HG02943 (cell line): ENCODE data around the gene GADD45G.

ENCODE experiments used
- ATAC-seq: cut with Tn5 transposase; IDR thresholded peaks from one replicate; pipeline ENCODE4 v1.9.1; 2021; ENCODE audit warnings: mild to moderate bottlenecking, low read depth, moderate library complexity; ENCODE audit not compliant: unreplicated experiment

GADD45G gene

DNA sequence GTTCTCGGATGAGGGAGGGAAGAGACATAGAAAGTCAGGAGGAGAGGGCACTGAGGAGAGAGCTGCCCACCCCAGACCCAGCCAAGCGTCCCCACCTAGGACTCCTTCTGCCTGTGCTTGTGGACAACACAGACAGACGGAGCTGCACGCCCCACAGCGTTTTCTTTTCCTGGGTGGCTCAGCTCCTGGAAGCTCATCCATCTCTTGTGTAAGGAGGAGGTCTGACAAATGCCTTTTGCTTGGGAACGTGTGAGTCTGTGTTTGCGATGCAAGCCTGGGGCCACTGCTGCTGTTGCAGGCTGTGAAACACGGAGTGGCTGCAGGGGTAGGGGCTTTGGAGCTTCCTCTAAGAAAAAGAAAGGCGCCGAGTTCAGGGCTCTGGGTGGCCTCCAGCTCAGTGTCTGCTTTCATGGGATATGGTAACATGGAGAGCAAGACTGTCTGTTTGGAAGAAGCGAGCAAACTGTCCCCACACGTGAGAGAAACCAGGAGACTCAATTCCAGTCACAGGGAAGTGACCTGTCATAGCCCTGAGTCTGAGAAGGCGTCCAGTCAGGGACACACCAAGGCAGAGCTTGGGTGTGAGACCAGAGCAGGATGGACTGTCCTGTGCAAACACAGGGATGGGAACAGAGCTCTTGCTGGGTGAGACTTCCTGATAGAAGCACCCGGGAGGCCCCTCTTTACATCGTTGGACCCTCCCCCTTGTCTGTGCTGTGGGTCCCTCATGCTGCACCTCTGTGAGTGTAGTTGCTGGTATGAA is 42.7 kb downstream of the GADD45G start:
- no peak for ATAC-seq

DNA sequence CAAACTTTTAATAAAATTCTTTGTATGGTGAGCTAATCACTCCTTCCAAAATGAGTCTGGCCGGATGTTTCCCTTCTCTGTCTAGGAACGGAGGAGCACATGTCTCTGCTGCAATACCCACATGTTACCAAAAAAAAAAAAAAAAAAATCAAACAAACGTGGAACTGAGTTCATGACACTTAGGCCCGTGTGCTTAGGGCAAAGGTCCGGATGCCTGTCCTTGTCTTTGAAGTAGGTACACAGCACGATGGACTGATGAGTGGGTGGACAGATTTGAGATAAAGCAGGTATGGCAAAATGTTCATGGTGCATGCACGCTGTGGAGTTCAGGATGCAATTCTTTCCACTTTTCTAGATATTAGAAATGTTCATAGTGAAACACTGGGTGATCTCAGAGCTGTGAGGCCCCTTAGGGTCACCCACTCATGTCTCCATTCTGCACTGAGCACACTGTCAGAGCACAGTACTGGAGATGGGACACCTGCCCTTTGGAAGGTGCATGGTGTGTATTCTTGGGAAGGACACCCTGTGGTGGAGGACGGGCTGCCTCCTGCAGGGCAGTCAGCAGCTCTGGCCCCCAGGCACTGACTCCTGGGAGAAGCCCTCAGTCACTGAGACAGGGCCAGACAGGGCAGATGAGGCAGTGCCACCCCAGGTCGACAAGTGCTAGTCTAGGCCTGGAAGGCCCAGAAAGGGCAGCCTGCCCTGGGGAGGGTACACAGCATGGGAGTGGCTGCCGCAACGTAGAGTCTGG is 43.6 kb downstream of the GADD45G start:
- no peak for ATAC-seq

DNA sequence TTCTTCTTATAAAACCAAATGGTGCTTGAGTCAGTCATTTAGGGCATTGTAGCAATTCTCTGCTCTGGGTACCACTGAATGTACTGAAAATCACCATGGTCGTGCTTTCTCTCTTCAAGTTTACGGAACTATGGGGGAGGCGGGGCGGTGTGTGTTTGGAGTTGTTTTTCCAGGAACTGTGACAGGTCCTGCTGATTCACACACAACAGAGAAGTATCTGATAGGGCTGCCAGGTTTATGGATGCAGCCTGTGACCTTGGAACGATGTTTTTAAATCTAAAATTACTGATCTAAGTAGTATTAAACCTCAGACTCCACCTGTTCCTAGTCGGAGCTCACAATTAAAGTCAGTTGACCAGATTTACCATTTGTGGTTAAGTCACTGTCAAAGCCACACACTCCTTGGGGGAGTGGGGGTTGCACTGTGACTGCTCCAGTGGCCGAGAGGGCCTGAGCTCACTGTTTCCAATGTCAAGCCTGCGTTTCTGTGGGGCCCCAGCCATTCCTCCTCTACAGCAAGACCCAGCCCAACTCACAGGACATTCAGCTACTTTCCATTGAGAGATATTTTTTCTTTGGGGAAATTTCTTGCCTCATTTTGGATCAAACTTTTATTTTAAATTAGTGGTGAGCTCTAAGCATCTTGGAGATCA is 44.4 kb downstream of the GADD45G start:
- ATAC-seq, result no peak

DNA sequence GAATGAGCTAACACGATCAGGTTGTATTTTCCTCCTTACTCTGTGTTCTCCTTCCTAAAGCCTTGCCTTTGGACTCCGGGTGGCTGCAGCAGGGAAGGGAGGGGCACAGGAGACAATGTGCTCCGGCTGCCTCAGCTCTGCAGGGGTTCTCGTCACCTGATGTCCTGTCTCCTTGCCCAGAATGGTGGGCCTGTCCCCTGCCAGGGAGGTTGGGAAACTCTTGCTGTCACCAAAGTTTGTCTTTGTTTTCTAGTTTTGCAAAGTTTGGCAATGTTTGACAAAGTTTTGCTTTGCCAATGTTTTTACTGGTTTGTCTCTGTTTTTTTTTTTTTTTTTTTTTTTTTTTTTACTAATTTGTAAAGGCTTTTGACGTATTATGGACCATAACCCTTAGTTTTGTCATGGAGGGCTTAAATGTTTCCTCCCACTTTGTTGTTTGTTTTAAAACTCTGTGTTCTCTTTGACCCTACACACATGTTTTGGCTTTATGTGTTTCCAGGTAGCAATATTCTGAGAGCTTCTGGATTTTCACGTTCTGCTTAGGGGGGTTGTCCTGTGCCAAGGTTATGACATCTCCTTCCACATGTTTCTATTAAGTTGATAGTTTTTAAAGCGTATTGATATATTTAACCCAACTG is 49.3 kb downstream of the GADD45G start:
- no peak for ATAC-seq

DNA sequence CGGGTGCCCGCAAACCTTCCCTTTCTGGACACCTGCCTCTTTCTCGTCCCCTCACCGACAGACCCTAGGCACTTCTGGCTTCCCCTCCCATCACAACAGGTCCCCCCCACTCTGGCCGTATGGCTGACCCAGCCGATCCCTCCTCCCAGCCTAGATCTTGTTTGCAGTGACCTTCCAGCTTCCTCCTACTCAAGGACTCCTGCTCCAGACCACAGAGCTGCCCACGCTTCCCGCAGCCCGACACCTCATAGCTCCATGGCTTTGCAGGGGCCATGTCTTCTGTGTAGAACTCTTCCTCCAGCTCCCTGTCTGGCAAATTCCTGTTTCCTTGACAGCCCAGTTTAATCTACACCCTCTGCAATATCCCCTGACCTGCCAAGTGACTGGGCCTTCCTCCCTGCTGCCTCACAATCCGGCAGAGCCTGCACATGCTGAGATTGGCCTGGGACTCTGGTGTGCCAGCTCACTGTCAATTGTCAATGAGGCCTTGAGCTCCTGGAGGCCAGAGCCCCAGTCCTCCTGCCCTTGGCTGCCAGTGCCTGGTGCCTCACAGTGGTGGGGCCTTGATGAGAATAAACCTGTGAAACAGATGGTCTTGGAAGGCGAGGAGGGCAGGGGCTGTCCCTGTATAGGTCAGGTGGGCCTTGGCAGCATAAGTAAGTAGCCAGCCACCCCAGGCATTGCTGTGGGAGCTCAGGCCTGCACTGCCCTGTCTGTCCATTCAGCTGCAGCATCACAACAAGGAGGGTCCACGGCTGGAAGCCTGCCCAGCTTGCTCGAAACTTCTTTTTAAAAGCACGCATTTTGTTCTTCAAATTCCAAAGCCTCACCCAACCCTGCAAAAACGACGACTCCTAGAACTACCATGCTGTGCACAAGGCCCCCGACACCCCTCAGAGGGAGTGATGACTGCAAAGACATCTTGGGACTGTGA is 50.5 kb downstream of the GADD45G start:
- ATAC-seq, result no peak
